Renal pelvis (tissue), 4 donors: ENCODE results near the gene RPTOR. TPM values are rescaled to one million over a fixed set of nuclear protein-coding genes. Genes with fewer than 3 reads are reported as not detected.
"Not testable (repeated sequence)": the region's sequence is repeated elsewhere in the genome, so short reads cannot be mapped to it uniquely, and the experiment has no call there.

ENCODE experiments used
- DNase-seq: peaks from one replicate; pipeline ENCODE4 v3.0.0-alpha.2; 2013
- polyA plus RNA-seq, 3 donors: library from polyadenylated mRNA; unstranded; fragments of 120-200 nt; gene quantifications; one replicate each; pipeline ENCODE4 v1.2.1, GENCODE V29; 2013; ENCODE audit not compliant: insufficient read length in 3 of 3

RPTOR gene
- polyA plus RNA-seq, 3 donors: 20.7 to 25.0 (median 22.9) TPM

GRCh38 chr17:80742091-80742490, 197.5 kb downstream of the RPTOR start:
- no peak for DNase-seq

- no peak for DNase-seq
Measured at GRCh38 chr17:80742581-80743180, 198.0 kb downstream of the RPTOR start.

GRCh38 chr17:80743181-80743771, 198.6 kb downstream of the RPTOR start:
- no peak for DNase-seq

- DNase-seq: not testable (repeated sequence)
Measured at GRCh38 chr17:80743973-80744372, 199.3 kb downstream of the RPTOR start.

GRCh38 chr17:80744725-80745124, 200.1 kb downstream of the RPTOR start:
- DNase-seq: not testable (repeated sequence)

- DNase-seq: no peak
Measured at GRCh38 chr17:80745183-80745582, 200.5 kb downstream of the RPTOR start.

- no peak for DNase-seq
Measured at GRCh38 chr17:80746262-80746935, 201.8 kb downstream of the RPTOR start.

GRCh38 chr17:80747469-80747868, 202.8 kb downstream of the RPTOR start:
- DNase-seq: no peak

- no peak for DNase-seq
Measured at GRCh38 chr17:80749611-80750010, 205.0 kb downstream of the RPTOR start.

GRCh38 chr17:80750263-80750662, 205.6 kb downstream of the RPTOR start:
- DNase-seq: no peak

- no peak for DNase-seq
Measured at GRCh38 chr17:80751070-80751945, 206.7 kb downstream of the RPTOR start.

GRCh38 chr17:80751946-80752581, 207.4 kb downstream of the RPTOR start:
- DNase-seq: no peak

GRCh38 chr17:80753685-80754345, 209.2 kb downstream of the RPTOR start:
- no peak for DNase-seq

GRCh38 chr17:80754846-80755245, 210.2 kb downstream of the RPTOR start:
- DNase-seq: no peak

GRCh38 chr17:80755650-80756405, 211.2 kb downstream of the RPTOR start:
- no peak for DNase-seq

- DNase-seq: no peak
Measured at GRCh38 chr17:80758481-80759376, 214.1 kb downstream of the RPTOR start.

GRCh38 chr17:80759377-80759673, 214.7 kb downstream of the RPTOR start:
- no peak for DNase-seq

GRCh38 chr17:80760511-80760911, 215.9 kb downstream of the RPTOR start:
- DNase-seq: no peak

GRCh38 chr17:80761110-80761871, 216.7 kb downstream of the RPTOR start:
- no peak for DNase-seq
